SKM-1 (cell line): ENCODE results near the gene PDE6G.
"Not testable (repeated sequence)": the region's sequence is repeated elsewhere in the genome, so short reads cannot be mapped to it uniquely, and the experiment has no call there.

Source experiments
- DNase-seq: peaks from one replicate; lab custom pipeline; 2025; ENCODE audit not compliant: unreplicated experiment; lab: John Stamatoyannopoulos, UW

Gene PDE6G

DNA sequence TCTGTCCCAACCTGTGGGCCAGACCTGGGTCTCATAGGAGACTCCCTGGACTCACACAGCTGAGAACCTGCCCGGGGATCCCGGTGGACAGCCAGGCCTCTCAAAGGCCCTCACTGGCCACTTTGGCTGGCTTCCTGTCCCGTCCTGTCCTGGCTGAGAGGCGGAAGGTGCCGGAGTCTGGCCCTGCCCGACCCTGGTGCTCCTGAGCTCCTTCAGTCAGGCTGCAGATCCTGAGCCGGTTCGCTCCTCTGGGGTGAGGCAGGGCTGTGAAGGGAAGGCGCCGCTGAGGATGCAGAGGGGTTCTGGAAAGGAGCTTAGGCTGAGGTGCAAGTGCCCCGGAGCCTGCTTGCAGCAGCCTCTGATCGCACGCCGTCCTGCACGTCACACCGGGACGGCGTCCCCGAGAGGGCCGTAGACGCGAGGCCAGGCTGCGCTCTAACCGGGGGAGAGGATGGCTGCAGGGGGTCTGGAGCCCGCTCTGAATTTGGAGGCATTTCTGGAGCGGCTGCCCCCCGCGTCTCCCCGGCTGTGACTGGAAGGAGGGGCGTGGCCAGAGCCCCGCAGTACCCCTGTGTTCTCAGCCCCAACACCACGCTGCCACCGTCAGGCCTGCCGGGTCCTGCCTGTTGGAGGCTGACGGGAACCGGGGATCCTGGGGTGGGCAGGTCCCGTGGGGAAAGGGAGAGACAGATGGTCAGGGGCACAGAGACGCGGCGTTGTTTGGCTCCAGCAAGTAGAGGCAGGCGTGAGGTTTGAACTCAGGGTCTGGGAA is 31.6 kb upstream of the PDE6G start:
- DNase-seq, result no peak

- no peak for DNase-seq
Observed at GRCh38 chr17:81686614-81687013, 30.3 kb upstream of the PDE6G start.

DNA sequence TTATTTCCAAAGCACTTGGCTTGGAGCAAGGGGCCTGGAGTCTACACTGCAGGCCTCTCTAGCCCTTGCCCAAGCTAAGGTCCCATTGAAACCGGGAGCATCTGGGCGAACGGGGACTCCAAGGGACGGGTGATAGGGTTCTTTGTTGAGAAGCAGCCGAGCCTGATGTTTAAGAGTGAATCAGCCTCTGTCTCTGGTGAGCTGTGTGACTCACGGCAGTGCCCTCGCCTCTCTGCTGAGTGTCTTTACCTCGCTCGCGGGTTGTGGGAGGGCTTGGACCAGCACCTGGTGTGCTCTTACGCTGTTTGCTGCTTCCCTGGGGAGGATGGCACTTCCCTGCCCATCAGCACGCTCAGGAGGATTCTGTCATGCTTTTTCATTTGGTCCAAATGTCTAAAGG is 28.8 kb upstream of the PDE6G start:
- DNase-seq, result no peak

GRCh38 chr17:81684442-81684911 is 28.1 kb upstream of the PDE6G start:
- no peak for DNase-seq

DNA sequence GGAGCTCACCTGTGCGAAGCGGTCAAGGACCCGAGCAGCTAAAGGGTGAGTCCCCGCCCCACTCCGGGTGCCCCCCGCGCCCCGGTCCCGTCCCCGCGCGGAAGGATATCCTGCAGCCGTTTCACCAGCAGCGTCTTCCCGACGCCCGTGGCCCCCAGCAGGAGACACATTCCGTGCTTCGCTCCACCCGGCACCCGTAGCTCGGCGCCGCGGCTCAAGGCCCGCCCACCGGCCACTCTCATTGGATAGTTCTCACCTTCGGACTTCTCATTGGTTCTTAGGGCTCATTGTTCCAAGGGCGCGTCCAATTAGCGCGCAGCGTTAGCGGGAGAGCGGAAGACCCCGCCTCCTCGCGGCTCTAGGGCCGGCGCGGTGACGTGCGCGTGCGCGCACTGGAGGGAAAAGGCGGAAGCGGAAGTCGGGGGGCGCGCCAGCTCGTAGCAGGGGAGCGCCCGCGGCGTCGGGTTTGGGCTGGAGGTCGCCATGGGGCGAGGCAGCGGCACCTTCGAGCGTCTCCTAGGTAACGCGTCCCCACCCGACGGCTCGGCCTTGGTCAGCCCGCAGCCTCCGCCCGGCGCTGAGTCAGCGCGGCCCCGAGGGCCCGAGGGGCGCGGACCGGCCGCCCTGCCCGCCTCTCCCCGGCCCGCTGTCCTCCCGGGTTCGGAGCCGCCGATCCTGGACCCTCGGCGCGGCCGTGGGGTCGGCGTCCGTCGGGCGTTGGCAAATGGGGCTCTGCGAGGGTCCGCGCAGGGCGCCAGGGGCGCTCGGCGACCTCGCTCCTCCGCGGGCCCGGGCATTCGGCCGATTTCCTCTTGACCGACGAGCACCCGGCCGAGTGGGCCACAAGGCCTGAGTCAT is 27.5 kb upstream of the PDE6G start, which contains the start of the genes ARL16 and HGS:
ARL16 (minus strand) TSS at position 214 of the 858 bp plus-strand sequence; CDS start at position 170, 44 bp downstream.
HGS (plus strand) TSS at position 428 of the 858 bp plus-strand sequence; CDS start at position 484, 56 bp downstream.
- peak; percentile 96 for DNase-seq

DNA sequence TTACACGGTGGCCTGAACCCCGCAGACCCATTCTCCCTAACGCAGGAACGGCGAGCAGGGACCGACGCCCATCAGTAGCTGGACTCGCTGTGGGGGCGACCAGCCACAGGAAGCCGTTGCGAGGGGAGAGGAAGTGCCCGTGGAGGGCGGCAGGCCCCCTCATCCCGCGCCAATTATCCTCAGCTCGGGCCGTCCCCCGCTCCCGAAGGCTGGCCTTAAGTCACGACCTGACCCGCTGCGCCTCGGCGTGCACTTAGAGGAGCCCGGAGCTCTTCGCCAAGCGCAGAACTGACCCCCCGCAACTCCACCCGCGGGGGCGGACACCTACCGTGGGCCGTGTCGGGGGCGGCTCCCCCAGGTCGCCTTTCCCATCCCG is 26.9 kb upstream of the PDE6G start:
- DNase-seq, result no peak

DNA sequence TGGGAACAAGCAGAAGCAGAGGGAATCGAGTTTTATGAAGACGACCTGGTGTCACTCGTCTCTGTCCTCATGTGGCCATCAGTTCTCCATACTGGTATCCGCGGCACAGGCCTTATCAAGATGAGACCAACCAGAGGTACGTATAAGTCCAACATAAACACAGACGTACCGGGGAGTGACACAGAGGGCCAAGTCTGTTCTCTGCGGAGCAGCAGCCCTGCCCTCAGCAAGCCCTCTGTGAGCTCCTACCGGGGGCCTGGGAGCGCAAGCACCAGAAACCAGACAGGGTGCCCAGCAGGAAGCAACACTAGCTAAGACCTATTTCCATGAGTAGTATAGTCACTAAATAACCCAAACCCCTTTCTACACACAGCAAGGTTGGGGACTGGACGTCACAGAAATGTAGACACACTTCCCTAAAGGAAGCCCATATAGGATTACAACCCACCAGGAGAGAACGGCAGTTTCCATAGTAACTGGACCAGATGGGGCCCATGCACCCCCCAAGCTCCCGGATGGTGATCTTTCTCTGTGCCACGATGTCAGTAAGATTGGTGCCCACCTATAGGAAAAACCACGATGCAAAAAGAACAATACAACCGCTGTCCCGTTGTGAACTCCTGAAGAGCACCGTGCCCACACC is 26.3 kb upstream of the PDE6G start:
- DNase-seq, result no peak

GRCh38 chr17:81681672-81682071 is 25.3 kb upstream of the PDE6G start:
- DNase-seq, result no peak

- DNase-seq, result no peak
Observed at GRCh38 chr17:81680150-81680549, 23.8 kb upstream of the PDE6G start.

- DNase-seq, result no peak
Observed at GRCh38 chr17:81676906-81677305, 20.6 kb upstream of the PDE6G start.

DNA sequence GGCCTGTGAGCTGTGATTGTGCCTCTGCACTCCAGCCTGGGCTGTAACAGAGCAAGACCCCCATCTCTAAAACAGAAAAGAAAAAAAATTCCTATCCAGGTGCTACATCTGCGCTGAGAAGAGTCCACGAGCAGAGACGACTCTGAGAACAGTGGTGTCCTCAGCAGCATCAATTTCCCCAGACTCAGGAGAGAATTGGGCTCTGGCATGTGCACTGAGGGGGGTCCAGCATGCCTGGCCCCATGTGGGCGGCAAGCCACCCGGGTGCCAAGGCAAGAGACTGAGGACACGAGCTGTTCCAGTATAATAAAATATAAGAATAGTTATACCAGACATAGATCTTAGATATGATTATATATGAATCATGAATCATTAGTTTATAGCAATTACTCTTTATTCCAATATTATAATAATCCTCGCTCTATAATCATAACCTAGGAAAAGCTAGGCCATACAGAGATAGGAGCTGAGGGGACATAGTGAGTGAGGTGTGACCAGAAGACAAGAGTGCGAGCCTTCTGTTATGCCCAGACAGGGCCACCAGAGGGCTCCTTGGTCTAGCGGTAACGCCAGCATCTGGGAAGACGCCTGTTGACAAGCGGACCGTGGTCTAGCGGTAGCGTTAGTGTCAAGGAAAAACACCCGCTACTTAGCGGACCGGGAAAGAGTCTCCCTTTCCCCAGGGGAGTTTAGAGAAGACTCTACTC is 19.3 kb upstream of the PDE6G start:
- DNase-seq, result not testable (repeated sequence)

DNA sequence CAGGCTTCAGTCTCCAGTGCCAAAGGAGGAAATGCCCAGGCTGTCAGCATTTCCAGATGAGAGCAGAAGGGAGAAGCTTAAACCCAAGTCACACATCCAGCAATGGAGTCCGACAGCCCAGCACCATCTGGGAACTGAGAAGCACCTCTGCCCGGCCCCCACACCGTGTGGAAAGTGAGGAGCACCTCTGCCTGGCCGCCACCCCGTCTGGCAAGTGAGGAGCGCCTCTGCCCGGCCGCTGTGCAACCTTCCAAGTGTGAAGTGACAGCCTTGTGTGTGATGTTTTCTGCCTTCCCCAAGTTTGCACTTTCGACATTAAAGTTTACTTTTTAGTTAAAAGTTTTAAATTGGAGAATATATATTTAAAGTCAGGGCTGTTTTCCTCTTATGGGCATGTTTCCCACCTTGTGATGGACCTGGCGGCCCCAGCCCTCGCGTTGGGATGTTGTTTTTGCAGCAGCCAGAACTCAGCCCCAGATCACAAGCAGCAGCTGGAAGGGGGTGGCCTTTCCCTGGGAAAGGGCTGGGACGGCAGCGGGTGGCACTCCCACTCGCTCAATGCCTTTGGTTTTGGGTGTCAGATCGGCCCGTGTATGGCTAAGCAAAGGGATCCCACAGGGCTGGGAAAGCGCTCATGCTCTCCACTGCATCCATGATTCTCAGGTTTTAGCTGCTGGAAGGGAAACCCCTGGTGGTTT is 17.4 kb upstream of the PDE6G start:
- DNase-seq, result no peak

- no peak for DNase-seq
Observed at GRCh38 chr17:81672954-81673353, 16.6 kb upstream of the PDE6G start.

DNA sequence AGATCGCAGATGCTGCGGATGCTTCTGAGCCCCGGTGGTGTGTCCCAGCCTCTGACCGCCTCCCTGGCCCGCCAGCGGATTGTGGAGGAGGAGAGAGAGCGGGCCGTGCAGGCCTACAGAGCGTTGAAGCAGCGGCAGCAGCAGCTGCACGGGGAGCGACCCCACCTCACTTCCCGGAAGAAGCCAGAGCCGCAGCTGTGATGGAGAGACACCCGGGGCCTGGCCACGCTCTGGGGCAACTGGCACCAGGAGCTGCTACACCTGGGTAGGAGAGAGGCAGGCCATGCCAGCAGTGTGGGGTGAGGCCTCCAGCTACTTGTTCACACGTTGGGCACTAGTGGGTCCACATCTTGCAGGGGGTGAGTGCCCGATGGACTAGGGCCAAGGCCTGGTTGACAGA is 16.2 kb upstream of the PDE6G start:
- DNase-seq, result no peak

DNA sequence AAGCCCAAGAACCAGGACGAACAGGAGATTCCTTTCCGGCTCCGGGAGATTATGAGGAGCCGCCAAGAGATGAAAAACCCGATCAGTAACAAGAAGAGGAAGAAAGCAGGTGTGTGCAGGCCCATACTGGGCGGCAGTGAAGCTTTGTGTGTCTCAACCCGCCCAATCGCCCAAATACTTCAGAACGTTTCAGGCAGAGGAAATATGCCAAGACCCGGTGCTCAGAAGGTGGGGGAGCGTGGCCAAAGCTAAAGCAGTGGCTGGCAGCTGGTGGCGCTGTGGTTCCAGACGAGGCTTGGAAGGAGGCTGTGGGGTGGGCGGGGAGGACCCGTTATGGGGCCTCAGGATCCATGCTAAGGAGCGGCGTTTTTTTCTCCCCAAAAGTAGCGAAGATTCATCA is 11.4 kb upstream of the PDE6G start:
- DNase-seq, result no peak

GRCh38 chr17:81666342-81667191 is 10.2 kb upstream of the PDE6G start, which contains the start of the genes CCDC137 and OXLD1:
Gene CCDC137, plus strand, starts transcription at chr17:81666737. Its CDS starts 30 bp downstream, at chr17:81666767.
Gene OXLD1, minus strand, starts transcription at chr17:81666605. Its CDS starts 28 bp downstream, at chr17:81666577.
- peak; percentile 76 for DNase-seq

DNA sequence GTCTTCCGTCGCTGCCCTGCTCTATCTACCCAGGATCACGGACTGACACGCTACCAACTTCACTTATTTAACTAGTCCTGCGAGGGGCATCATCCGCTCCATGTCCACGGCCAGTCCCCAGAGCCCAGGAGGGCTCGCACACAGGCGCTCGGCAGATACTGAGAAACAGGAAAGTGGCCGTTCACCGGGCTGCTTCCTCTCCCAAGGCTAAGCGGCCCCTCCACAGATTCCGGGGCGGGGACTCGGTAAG is 9.7 kb upstream of the PDE6G start:
- DNase-seq, result no peak

- DNase-seq, result no peak
Observed at GRCh38 chr17:81665205-81666091, 9.1 kb upstream of the PDE6G start.
